ENCODE results near the gene CMPK2.

DNA sequence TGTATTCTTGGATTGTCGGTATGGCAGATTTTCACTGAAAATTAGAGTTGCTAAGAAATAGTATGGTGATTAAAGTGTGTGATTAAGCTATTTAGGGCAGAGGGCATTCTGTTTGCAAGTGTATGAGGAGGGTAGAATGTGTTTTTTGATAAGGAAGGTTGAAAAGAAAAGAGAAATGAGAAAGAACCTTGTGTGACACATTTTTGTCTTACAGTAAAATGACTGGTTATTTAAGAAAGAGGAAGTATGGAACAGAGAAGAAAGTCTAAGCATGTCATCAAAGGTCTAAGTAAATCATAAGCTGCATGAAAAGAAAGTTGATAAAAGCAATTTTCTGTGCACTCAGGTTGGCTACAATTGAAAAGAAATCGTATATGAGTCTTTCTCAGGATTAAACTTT lies 6.7 kb upstream of the CMPK2 start:
- TF ChIP-seq, protein P1, sequence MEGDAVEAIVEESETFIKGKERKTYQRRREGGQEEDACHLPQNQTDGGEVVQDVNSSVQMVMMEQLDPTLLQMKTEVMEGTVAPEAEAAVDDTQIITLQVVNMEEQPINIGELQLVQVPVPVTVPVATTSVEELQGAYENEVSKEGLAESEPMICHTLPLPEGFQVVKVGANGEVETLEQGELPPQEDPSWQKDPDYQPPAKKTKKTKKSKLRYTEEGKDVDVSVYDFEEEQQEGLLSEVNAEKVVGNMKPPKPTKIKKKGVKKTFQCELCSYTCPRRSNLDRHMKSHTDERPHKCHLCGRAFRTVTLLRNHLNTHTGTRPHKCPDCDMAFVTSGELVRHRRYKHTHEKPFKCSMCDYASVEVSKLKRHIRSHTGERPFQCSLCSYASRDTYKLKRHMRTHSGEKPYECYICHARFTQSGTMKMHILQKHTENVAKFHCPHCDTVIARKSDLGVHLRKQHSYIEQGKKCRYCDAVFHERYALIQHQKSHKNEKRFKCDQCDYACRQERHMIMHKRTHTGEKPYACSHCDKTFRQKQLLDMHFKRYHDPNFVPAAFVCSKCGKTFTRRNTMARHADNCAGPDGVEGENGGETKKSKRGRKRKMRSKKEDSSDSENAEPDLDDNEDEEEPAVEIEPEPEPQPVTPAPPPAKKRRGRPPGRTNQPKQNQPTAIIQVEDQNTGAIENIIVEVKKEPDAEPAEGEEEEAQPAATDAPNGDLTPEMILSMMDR (IDR thresholded peaks at IDR 0.05; ENCODE audit: borderline replicate concordance, extremely low read depth, low read length, poor library complexity, severe bottlenecking) = no peak
- no peak for TF ChIP-seq EZH2 (IDR thresholded peaks at IDR 0.05; ENCODE audit: borderline replicate concordance, low read depth, low read length, severe bottlenecking)
